K562 (cell line): ENCODE results near the gene TMEM39A. TPM values are rescaled to one million over a fixed set of nuclear protein-coding genes. Genes with fewer than 3 reads are reported as not detected.

Experiments used
- GABPB2 ChIP-seq: fragments of 250-450 bp; sonication (Bioruptor Pico); conservative IDR thresholded peaks from 2 replicates; pipeline ENCODE4 v1.5.1; 2021; ENCODE audit warnings: mild to moderate bottlenecking
- HNRNPL ChIP-seq: fragments of 200-400 bp; formaldehyde crosslinking; IDR thresholded peaks from 2 replicates; pipeline ENCODE4 v1.6.1; 2017; ENCODE audit warnings: low read depth, mild to moderate bottlenecking, low read length
- IRF2 ChIP-seq: sonication (generic); formaldehyde crosslinking; IDR thresholded peaks from 2 replicates; pipeline ENCODE4 v1.8.1; 2022; ENCODE audit warnings: mild to moderate bottlenecking, missing genetic modification reagents
- JUND ChIP-seq, 2 experiments: IDR thresholded peaks; 2 replicates in 1 of 2; 3 replicates in 1 of 2; pipeline ENCODE4 v1.6.1; 2011; ENCODE audit warnings: borderline replicate concordance in 2 of 2, low read depth in 2 of 2, low read length in 2 of 2, improper control_type of control experiment in 1 of 2, missing biosample characterization in 1 of 2, missing genetic modification characterization in 1 of 2, missing genetic modification reagents in 1 of 2
- MAZ ChIP-seq, 2 experiments: fragments of 450-650 bp in 1 of 2; sonication (generic) in 1 of 2; formaldehyde crosslinking; IDR thresholded peaks in 1 of 2; conservative IDR thresholded peaks in 1 of 2; 2 replicates each; pipeline versions ENCODE4 v1.4.0 to v1.5.0; 2020; ENCODE audit warnings: mild to moderate bottlenecking in 1 of 2, missing genetic modification reagents in 1 of 2
- PML ChIP-seq: IDR thresholded peaks from 2 replicates; pipeline ENCODE4 v1.6.1; 2012; ENCODE audit warnings: low read length, inconsistent platforms
- SMARCC2 ChIP-seq: fragments of 450-650 bp; IDR thresholded peaks from 2 replicates; pipeline ENCODE4 v1.6.1; 2017; ENCODE audit warnings: antibody characterized with exemption, moderate library complexity, mild to moderate bottlenecking, low read depth
- SOX6 ChIP-seq: fragments of 450-650 bp; IDR thresholded peaks from 2 replicates; pipeline ENCODE4 v1.6.1; 2014; ENCODE audit warnings: mild to moderate bottlenecking
- U2AF1 ChIP-seq: fragments of 200-400 bp; formaldehyde crosslinking; optimal IDR thresholded peaks from 2 replicates; pipeline ENCODE3; 2017; ENCODE audit warnings: mild to moderate bottlenecking, low read depth, low read length, moderate library complexity
- ZBTB8A ChIP-seq: fragments of 450-650 bp; IDR thresholded peaks from 2 replicates; pipeline ENCODE4 v1.6.1; 2018; ENCODE audit warnings: mild to moderate bottlenecking, moderate library complexity; ENCODE audit not compliant: partially characterized antibody
- ZNF407 ChIP-seq: fragments of 450-650 bp; IDR thresholded peaks from 2 replicates; pipeline ENCODE4 v1.6.1; 2016; ENCODE audit warnings: low read depth
- ZNF445 ChIP-seq: fragments of 250-450 bp; sonication (Bioruptor Pico); IDR thresholded peaks from 2 replicates; pipeline ENCODE4 v1.4.0; 2020; ENCODE audit warnings: low read depth, mild to moderate bottlenecking, moderate library complexity
- ZNF57 ChIP-seq: fragments of 450-650 bp; formaldehyde crosslinking; IDR thresholded peaks from 2 replicates; pipeline ENCODE4 v1.4.0; 2020; ENCODE audit warnings: mild to moderate bottlenecking, moderate library complexity
- ZNF830 ChIP-seq: fragments of 250-450 bp; sonication (Bioruptor Pico); IDR thresholded peaks from 2 replicates; pipeline ENCODE4 v1.5.0; 2021; ENCODE audit warnings: mild to moderate bottlenecking
- polyA plus RNA-seq, 8 experiments: library from polyadenylated mRNA; depleted of rRNA in 4 of 8; stranded (reverse) in 5 of 8; unstranded in 3 of 8; fragments of >200 nt; fragmentation: Nextera tagmentation in 2 of 8; fragmentation: Illumina TruSeq in 1 of 8; extraction: Ambion mirVana in 2 of 8; extraction: Trizol in 1 of 8; gene quantifications; 2 replicates each; pipeline versions ENCODE4 v1.2.1 to v1.2.3, GENCODE V29; 2011 to 2014; ENCODE audit warnings: inconsistent platforms in 1 of 8, missing spikeins in 1 of 8
- total RNA-seq, 7 experiments: library from RNA; depleted of rRNA in 6 of 7; stranded (reverse); fragments of >200 nt in 6 of 7; fragmentation: Illumina TruSeq in 2 of 7; extraction: Trizol in 2 of 7; gene quantifications; 2 replicates each; pipeline versions ENCODE4 v1.2.1 to v1.2.3, GENCODE V29; 2011 to 2021; ENCODE audit warnings: low replicate concordance in 1 of 7
- TF ChIP-seq, protein P1 (sequence below): fragments of 450-650 bp; formaldehyde crosslinking; IDR thresholded peaks from 2 replicates; pipeline ENCODE4 v1.4.0; 2020; ENCODE audit warnings: mild to moderate bottlenecking, moderate library complexity
- TF ChIP-seq, protein P2 (sequence below), 2 experiments: IDR thresholded peaks; 2 replicates each; pipeline ENCODE4 v1.6.1; 2011; ENCODE audit warnings: borderline replicate concordance in 1 of 2, control low read depth in 1 of 2, low read depth in 1 of 2, low read length in 1 of 2, mild to moderate bottlenecking in 1 of 2, mixed read lengths in 1 of 2, moderate library complexity in 1 of 2; ENCODE audit not compliant: insufficient read depth in 1 of 2, insufficient read length in 1 of 2, poor library complexity in 1 of 2, severe bottlenecking in 1 of 2; ENCODE audit errors: extremely low read depth in 1 of 2

Gene TMEM39A
- total and polyA plus RNA-seq, 9 of the 15 experiments (the other 6 are each of a cell fraction or from before 2014, with no cell fraction given), result 12.0 to 41.5 (median 15.4) TPM

DNA sequence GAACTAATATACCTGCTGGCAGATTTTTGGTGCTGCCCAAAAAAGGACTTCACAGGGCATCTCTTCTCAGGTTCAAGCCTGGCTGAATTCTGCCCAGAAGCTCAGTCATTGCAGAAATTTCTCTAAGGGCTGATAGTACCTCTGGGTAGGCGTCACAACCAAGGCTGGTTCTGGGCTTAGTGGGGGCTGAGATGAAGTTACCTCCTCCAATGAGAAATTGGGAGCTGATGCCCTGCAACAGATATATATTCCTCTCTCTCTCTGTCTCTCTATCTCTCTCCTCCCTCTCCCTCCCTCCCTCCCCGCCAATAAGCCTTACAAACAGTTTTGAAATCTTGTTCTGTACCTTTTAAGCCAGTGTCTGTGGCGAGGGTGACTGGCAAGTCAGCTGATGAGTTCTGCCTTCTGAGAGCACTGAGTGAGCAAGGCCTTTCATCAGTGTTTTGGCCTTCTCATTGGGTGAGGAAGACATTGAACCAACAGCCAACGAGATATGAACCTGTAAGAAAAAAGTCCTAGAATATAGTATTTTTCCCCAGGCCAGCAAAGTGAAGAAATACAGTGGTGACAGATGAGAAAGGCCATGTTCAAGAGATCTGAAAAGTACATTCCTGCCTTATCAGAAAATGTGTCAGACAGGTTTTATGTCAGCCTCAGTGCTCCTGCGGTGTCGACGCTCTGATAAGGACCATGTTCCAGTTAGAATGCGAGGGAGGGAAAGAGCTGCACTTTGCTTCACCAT, 45.5 kb downstream of the TMEM39A start (continued):
- TF ChIP-seq ZBTB8A, result no peak
- no peak for TF ChIP-seq ZNF407
- peak; percentile 49; the same call in 1 of the 2 replicates for TF ChIP-seq PML
- 0 out of 2 replicates have a peak, but pooled peaks have one; percentile 26 for TF ChIP-seq JUND (IDR thresholded peaks at IDR 0.05; ENCODE audit: borderline replicate concordance, low read depth, low read length)
- no peak; the same call in 2 of the 3 replicates for TF ChIP-seq JUND (tag; IDR thresholded peaks at IDR 0.05; ENCODE audit: borderline replicate concordance, low read depth, low read length)
- peak; percentile 67; the same call in 1 of the 2 replicates for TF ChIP-seq SMARCC2
- no peak for TF ChIP-seq HNRNPL
- TF ChIP-seq IRF2 (CRISPR knock-in tag), result no peak
- no peak for TF ChIP-seq U2AF1
- TF ChIP-seq, protein P1, sequence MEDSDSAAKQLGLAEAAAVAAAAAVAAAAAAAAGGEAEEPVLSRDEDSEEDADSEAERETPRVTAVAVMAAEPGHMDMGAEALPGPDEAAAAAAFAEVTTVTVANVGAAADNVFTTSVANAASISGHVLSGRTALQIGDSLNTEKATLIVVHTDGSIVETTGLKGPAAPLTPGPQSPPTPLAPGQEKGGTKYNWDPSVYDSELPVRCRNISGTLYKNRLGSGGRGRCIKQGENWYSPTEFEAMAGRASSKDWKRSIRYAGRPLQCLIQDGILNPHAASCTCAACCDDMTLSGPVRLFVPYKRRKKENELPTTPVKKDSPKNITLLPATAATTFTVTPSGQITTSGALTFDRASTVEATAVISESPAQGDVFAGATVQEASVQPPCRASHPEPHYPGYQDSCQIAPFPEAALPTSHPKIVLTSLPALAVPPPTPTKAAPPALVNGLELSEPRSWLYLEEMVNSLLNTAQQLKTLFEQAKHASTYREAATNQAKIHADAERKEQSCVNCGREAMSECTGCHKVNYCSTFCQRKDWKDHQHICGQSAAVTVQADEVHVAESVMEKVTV, result no peak
- no peak for TF ChIP-seq ZNF445
- TF ChIP-seq MAZ (CRISPR knock-in tag; conservative IDR thresholded peaks at IDR 0.05 in 1 of 2, IDR thresholded peaks at IDR 0.05 in 1 of 2), result 0 out of 4 replicates have a peak, but pooled peaks of 1 of the 2 experiments have one; percentile 16
- no peak for TF ChIP-seq ZNF57 (CRISPR knock-in tag)
- peak; percentile 60 for TF ChIP-seq SOX6
- TF ChIP-seq, protein P2, sequence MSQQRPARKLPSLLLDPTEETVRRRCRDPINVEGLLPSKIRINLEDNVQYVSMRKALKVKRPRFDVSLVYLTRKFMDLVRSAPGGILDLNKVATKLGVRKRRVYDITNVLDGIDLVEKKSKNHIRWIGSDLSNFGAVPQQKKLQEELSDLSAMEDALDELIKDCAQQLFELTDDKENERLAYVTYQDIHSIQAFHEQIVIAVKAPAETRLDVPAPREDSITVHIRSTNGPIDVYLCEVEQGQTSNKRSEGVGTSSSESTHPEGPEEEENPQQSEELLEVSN (IDR thresholded peaks at IDR 0.05; ENCODE audit: borderline replicate concordance in 1 of 2, extremely low read depth in 1 of 2, insufficient read depth in 1 of 2, insufficient read length in 1 of 2, low read depth in 1 of 2, low read length in 1 of 2, poor library complexity in 1 of 2, severe bottlenecking in 1 of 2), result peak in 1 of 2 experiments; percentile 55
- TF ChIP-seq ZNF830, result no peak
- no peak for TF ChIP-seq GABPB2 (CRISPR knock-in tag)
